GM04504 (cell line): ENCODE measurements around the gene NPHP1.
A peak's percentile ranks its signal among the peaks of the same experiment; 100 is the strongest.
"Not testable (repeated sequence)": the region's sequence is repeated elsewhere in the genome, so short reads cannot be mapped to it uniquely, and the experiment has no call there.

Experiments
- DNase-seq: peaks from one replicate; pipeline ENCODE4 v3.0.0-alpha.2; 2012; ENCODE audit warnings: low read depth

NPHP1 gene

DNA sequence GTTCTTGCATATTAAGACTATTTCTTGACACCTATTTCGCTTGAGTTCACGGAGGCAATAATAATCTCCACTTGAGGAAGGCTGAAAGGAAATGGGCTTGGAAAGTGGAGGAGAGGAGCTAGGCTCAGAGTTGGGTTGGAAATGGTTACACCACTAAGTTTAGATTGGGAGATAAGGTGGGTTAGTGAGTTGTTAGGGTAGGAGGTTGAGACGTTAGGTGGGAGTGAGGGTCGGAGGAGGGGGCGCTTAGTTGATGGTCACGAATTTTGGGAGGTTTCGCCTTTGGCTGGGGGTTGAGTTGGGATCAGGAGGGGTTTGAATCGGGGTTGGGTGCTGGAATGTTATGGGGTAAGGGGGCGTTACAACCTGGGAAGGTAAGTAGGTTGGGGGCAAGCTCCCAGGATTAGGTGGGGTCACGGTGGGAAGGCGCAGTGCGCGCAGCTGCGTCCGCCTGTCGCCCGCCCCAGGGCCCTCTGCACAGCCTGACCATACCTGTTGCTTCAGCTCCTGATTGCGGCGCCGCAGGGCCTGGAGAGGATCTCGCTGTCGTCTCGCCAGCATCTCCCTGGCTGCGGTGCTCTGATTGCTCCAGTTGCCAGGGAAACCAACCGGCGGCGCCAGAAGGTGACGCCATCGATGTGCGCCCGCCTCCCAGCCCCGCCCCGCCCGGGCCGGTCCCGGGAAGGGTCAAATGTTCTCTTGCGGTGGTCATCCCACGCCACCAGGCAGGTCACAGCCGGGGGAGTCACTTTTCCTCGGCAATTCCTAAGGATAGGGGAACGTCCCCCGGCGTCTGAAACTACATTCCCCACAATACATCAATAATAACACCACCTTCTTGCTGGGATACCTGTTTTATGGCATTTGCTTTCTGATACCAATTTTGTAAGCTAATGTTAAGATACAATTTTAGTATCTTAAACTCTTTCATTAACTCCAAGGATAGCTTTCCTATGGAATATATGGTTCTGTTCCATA, at the start of gene NPHP1:
NPHP1 (minus strand) TSS at position 606 of the 978 bp plus-strand sequence; CDS start at position 561, 45 bp downstream.
- peak; percentile 61 for DNase-seq

DNA sequence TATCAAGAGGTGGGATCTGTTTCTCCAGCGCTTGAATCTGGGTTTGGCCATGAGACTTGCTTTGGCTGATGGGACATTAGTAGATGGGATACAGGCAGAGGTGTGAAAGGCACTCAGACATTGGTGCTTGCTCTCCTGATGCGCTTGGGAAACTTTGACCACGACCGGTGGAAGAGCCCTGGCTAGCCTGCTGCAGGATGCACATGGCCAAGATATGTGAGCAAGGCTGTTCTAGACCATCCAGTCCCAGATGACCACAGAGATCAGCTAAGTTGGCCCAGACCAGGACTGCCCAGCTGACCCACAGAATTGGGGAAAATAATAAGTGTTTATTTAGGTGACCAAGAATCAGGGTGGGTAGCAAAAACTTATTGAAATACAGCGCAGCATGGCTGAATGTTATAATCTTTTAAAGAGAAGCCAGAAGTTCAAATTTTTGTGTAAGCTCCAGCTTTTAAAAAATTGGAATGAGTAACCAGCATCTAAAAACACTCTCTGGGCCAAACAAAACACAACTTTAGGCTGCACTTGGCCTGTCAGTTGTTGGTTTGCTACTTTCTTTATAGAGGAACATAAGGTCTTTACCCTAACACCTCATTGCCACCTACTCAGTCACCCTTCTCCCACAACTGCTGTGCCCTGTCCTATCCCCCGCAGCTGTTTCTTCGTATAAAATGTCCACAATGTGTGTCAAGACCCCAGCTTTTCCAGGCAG, 43.4 kb upstream of the NPHP1 start:
- DNase-seq = not testable (repeated sequence)

DNA sequence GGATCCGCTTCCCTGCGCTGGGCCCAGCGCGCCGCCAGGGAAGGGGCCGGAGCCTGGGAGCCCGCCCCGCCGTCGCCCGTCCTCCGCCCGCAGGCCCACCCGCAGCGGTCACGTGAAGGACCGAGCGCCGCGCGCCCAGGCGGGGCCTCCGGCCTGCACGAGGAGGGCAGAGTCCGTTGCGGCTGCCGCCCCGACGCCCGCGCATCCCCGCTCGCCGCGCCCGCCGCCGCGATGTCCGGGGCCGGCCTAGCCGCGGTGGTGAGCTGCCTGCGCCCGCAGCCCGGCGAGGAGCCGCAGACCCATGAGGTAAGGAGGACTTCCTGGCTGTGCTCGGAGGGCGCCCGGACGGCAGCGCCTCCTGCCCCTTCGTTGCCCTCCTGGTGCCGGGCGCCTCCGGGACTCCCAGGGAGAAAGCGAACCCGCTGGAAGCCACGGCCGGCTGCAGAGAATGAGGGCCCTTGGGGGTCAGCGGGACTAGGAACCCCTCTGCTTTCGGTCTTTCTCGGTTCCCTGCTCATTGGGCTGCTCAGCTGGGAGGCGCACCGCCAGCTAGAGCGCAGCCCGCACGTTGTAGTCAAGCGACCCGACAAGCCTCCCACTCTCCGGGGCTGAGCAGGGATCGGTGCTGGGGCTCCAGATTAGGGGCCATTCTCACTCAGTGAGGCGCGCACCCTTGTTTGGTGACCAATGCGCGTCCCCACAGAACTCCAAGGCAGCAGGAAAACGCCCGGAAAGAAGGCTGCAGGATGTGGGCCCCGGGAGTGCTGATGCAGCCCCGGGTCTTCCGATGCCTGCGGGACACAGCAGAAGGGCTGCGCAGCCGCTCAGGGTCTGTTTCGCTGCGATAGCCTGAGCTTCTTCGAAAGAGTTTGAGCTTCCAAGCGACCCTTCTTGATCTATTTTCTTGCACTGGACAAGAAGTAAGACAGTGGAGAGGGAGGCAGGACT, 40.9 kb upstream of the NPHP1 start:
- not testable (repeated sequence) for DNase-seq

DNA sequence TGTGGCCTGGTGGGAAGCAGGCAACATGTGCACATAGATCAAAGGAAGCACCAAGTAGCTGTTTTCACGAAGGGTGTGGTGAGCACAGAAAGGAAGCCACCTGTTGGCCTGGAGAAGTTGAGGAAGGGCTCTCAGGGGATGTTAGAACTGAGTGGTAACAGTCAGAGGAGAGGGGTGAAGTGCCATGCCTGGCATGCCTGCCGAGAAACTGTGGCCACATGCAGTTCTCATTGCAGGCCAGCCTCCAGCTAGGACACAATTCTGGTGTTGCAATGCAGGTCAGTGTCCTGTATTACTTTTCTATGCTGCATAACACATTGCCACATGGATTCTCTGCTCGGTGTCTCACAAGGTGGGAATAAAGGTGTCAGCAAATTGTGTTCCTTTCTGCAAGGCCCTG, 38.5 kb upstream of the NPHP1 start:
- DNase-seq = not testable (repeated sequence)

DNA sequence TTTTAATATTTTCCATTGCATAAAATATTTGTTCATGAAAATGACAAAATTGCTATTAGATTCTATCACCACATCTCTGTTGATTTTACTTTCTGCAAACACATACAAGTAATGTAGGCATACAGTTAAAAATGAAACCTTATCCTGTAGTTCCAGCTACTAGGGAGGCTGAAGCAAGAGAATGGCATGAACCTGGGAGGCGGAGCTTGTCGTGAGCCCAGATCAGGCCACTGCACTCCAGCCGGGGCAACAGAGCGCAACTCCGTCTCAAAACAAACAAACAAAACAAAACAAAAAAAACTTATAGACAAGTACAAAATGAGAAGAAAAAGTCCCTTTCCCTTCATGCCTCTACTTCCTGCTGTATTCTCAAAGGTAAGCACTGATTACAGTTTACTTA, 29.7 kb upstream of the NPHP1 start:
- not testable (repeated sequence) for DNase-seq

DNA sequence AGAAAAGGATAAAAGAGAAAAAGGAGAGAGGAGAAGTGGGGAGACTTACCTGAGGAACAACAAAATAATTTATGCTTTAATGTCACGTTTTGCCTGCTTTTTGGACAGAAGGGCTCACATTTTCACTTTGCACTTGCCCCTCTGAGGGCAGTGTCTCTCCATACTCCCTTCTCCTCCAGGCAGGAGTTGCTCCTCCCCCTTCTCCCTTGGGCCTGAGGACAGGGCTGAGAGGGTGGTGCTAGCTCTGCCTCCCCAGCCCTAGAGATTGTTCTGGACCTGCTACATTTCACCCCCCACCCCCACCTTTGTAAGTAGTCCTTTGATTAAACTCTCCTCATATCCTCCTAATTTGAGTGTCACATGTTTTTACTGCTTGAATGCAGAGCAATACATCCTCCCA, 25.1 kb upstream of the NPHP1 start:
- DNase-seq = not testable (repeated sequence)

DNA sequence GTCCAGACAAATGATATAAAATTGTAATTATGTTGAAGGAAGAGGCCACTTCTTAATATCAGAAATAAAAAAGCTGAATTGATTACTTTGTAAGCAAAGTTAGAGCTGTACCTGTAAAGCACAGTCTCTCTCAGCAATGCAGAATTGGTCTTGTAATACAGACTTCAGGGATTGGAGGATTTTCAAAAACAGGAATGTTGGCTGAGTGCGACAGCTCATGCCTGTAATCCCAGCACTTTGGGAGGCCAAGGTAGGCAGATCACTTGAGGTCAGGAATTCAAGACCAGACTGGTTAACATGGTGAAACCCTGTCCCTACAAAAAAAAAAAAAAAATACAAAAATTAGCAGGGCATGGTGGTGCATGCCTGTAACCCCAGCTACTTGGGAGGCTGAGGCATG, 17.8 kb upstream of the NPHP1 start:
- DNase-seq = not testable (repeated sequence)

DNA sequence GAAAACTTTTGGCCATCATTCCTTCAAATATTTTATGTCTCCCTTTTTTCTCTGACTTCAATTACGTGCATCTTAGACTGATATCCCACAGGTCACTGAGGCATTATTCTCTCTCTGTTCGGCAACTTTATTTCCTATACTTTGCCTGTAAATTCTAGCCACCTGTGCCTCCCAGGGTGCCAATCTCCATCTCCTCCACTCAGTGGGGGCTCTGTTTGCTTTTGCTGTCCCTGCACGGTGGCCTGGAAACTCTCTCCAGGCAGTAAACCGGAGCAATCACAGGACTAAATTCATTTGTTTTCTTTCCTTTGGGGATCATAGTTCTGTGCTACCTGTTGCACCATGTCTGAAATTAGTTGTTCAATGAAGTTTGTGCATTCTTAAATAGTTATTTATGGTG, 17.1 kb upstream of the NPHP1 start:
- DNase-seq = no peak

DNA sequence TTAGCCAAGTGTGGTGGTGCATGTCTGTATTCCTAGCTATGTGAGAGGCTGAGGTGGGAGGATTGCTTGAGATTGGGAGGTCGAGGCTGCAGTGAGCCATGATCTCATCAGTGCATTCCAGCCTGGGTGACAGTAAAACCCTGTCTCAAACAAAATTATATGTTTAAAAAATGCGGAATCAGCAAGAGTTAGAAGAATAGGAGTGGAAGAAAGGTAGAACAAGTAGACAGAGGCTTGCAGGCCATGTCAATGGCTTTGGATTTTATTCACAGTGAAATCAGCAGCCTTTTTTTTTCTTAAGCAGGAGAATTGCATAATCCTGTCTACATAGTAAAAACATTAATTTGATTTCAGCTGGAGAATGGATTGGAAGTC, 15.4 kb upstream of the NPHP1 start:
- DNase-seq = no peak

DNA sequence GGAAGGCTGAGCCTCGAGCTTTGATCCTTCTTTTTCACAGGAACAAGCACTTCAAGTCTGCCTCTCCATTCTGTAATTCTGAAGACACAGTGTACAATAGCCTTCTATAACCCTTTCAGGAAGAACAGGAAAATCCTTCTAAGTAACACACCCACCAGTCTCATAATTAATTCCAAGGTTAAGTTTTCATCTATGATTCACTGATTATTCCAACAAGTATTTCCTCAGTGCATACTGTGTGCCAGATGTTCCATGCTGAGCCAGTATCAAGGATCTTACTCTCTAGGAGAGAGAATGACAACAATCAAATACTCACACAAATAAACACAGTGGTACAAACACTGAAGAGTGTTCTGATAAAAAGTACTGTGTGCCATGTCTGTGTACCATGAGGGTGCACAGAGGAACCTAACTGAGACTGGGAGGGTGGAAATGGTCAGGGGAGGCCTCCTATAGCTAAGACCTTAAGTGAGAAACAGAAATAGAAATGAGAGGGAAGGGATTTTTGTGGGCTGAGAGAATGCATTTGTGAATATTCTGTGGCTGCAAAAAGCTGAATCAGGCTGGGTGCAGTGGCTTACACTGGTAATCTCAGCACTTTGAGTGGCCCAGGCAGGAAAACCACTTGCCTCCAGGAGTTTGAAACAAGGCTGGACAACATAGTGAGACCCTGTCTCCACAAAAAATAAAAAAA, 14.8 kb upstream of the NPHP1 start:
- peak; percentile 9 for DNase-seq

DNA sequence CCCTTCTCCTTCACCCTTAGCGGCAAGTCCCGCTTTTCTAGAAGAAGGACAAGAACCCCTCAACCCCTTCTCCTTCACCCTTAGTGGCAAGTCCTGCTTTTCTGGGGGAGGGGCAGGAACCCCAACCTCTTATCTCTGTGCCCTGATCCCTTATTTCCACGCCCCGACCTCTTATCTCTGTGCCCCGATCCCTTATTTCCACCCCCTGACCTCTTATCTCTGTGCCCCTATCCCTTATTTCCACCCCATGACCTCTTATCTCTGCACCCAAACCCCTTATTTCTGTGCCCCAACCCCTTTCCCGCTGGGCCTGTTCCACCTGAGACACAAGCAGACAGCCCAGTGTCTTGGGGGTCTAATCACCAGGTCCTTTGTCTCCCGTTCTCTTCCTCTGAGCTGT, 14.1 kb upstream of the NPHP1 start:
- not testable (repeated sequence) for DNase-seq

DNA sequence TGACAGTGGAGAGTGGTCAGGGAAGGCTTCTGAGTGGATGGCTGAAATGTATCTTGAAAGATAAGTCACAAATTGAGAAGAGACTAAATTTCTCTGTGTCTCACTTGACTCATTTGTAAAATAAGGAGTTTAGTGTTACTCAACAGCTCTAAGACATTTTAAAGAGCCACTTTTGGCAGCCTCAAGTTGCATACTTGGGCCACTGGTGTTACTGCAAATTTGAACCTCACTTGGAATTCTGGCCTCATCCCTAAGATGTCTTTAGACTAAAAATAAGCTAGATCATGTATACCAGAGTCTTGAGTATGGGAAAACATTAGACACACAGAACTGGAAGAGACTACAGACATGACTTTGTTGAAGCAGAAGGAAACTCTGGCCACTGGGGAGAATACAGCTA, 12.0 kb upstream of the NPHP1 start:
- DNase-seq = no peak

DNA sequence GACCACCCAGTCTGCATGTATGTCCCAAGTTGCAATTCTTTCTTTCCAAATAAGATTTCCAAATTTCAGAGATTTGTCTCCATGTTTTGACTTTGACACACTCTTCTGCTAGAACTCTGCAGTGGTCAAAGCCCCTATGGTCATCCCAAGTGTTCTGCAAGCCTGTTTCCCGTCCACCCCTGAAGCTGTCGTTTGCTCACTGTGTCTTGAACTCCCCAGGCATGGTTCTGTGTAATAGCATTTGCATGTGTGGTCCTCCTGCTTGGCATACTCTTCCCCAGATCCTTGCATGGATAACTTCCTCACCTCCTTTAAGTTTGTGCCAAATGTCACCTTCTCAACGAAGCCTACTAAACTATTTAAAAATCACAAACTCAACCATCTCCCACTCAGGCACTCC, 11.4 kb upstream of the NPHP1 start:
- DNase-seq = no peak

DNA sequence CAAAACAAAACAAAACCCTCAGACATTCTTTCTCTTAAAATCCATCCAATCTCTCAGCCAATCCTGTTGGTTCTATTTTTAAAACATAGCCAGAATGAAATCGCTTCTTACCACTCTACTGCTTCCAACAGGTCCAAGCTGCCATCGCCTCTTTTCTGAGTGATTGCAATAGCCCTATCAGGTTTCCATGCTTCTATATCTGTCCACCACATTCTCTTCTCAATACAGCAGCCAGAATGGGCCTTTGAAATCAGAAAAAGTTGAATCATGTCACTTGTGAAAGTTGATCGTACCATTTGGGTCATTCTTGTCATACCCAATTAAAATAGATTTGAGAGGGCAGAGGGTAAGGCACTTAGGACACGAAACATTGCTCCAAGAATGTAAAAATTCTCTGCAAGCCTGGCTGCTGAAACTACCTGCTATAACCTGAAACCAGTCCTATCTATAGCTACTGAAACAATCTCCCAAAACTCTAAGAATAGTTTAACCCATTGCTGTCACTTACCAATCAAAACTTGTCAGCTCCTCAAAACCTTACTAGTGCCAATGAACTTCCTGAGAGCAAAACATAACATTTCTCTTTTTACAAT, 10.8 kb upstream of the NPHP1 start:
- no peak for DNase-seq

DNA sequence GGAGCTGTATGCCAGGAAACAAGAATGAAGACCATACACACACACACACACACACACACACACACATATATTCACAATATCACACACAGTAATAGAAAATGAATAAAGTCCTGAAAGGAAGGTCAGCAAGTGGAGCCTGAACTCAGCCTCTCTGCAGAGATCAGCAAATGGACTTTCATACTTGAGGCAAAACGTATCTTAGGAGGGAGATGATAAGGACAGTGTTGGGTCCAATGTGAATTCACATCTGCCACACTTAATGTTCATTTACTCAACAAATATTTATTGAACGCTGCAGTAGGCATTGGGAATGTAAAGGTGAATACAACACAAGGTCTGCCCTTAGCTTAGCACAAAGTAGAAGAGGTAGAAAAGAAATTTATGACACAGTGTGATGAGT, 10.3 kb upstream of the NPHP1 start:
- DNase-seq = no peak

DNA sequence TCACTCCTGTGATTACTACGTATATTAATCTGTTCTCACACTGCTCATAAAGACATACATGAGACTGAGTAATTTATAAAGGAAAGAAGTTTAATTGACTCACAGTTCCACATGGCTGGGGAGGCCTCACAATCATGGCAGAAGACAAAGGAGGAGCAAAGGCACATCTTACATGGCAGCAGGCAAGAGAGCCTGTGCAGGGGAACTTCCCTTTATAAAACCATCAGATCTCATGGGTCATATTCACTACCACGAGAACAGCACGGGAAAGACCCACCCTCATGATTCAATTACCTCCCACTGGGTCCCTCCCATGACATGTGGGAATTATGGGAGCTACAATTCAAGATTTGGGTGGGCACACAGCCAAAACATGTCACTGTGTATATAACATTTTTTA, 8.7 kb upstream of the NPHP1 start:
- not testable (repeated sequence) for DNase-seq

DNA sequence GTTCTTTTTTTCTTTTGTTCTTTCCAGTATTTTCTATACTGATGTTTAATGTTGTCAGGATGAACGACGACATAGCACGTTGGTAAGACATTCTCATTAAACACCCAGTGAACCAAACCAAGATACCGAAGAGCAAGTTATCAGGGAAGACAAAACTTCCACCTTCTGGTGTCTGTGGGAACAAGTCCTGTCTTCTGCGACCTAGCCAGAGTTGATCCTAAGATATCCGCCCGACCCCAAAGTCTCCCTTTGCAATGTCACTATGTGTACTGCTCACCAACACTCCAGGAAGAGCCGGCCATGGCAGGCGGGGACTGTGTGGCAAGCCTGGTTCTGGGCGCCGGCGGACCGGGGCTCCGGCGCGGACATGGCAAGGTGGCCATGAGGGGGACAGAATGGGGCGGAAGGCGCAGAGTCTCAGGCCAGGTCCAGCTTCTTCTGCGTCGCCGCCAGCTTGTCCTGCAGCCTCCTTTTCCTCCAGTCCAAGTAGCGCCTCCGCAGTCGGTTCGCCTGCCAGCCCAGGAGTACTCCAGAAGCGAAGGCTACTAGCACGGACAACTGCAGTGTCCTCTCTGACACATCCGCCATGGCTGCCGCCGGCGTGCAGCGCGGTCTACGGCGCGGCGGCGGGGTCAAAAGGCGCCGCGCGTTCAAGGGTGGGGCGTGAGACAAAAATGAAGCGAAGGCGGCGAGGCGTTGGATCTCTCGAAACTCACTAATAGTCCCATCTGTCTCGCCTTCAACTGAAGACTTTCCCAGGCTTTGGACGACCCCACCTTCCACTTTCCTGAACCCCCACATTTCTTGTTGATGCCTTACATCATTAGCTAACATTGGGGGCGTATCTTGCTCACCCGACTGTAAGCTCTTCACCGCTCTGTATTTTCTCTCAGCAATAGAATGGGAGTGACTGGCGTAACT, 7.4 kb upstream of the NPHP1 start, which contains the start of gene MTLN:
MTLN (minus strand) TSS at position 610 of the 921 bp plus-strand sequence; CDS start at position 588, 22 bp downstream.
- peak; percentile 35 for DNase-seq

DNA sequence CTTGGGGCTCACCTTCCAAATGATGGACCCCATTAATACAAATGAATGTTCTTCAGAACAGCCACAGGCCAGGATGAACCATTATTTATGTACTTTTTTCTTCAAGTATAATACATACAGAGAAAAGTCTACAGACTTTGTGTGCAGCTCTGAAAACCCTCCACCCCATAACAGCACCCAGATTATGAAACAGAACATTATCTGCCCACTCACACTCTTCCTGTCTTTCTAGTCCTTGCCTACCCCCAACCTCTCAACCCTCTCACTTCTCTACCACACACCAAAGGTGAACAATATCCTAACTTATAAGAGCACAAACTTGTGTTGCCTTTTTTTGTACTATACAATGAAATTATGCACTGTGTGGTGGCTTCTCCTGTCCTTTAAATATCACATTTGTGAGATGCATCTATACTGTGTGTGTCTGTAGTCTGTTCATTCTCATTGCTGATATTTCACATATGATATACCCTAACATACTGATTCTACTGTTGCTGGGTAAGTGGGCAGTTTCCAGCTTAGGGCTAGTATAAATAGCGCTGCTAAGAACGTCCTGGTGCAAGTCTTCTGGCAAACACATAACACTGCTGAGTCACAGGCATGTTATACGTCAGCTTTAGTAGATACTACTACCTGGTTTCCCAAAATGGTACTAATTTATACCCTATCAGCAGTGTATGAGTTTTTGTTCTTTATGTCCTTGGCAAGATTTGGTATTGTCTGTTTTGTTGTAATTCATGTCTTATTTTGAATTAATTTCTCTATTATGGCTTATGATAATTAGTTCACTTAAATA, 1.0 kb upstream of the NPHP1 start:
- DNase-seq = no peak

DNA sequence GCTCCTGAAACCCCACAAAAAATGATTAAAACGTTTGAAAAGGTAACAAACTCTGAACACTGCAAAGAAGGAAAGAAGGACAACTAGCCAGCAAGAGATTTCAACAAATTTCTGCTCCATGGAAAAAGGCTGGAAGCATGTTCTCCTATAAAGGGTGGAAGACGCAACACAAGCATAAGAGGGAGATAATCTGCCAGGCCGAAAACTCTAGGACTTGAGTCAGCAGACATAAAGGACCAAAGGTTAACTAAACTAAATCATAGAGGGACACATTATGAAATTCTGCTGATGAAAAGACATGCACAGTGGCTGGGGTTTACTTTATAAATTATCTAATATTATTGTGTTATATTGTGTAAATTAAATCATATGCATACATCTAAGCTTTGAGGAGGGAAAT, 6.8 kb downstream of the NPHP1 start:
- no peak for DNase-seq
